H1 (cell line): ENCODE results near the gene HLA-F. TPM values are rescaled to one million over a fixed set of nuclear protein-coding genes. Genes with fewer than 3 reads are reported as not detected.

Experiments
- CTCF ChIA-PET: fragments of 300-600 bp; sonication (Branson Sonifier 250); formaldehyde crosslinking; loops from one replicate; lab custom pipeline; 2021; ENCODE audit not compliant: partially characterized antibody; lab: Charles Lee
- POLR2A ChIA-PET: fragments of 300-600 bp; sonication (Branson Sonifier 250); formaldehyde crosslinking; loops from one replicate; lab custom pipeline; 2021; ENCODE audit warnings: inconsistent platforms; ENCODE audit not compliant: partially characterized antibody; lab: Charles Lee
- DNase-seq, 2 experiments: peaks; one replicate each; pipeline versions ENCODE4 v3.0.0 to v3.0.0-alpha.2; 2010 to 2022; ENCODE audit warnings: low spot score in 2 of 2, low read depth in 1 of 2, mixed read lengths in 1 of 2
- FAIRE-seq: peaks from 2 replicates; lab custom pipeline; 2011; peaks lifted over from hg19 to GRCh38; lab: Jason Lieb, UNC
- H2AFZ ChIP-seq: 2 replicates; pipeline ENCODE4 v1.8.1; 2012; ENCODE audit warnings: low read length, inconsistent platforms
- H2AK5ac ChIP-seq: 2 replicates; pipeline ENCODE4 v1.6.1; 2013; ENCODE audit warnings: low read depth, low read length
- H2BK120ac ChIP-seq: replicated peaks from 2 replicates; pipeline ENCODE3; 2013; ENCODE audit warnings: low read depth, low read length, inconsistent platforms
- H2BK12ac ChIP-seq: 2 replicates; pipeline ENCODE4 v1.6.1; 2013; ENCODE audit warnings: low read depth, low read length
- H2BK15ac ChIP-seq: 2 replicates; pipeline ENCODE4 v1.6.1; 2013; ENCODE audit warnings: low read length
- H2BK20ac ChIP-seq: 2 replicates; pipeline ENCODE4 v1.6.1; 2013; ENCODE audit warnings: low read length
- H2BK5ac ChIP-seq: 2 replicates; pipeline ENCODE4 v1.6.1; 2013; ENCODE audit warnings: low read depth, low read length
- H3K14ac ChIP-seq: 2 replicates; pipeline ENCODE4 v1.6.1; 2013; ENCODE audit warnings: inconsistent platforms; ENCODE audit not compliant: insufficient read length
- H3K18ac ChIP-seq: 2 replicates; pipeline ENCODE4 v1.6.1; 2013; ENCODE audit warnings: low read length; ENCODE audit errors: extremely low read depth
- H3K23ac ChIP-seq: 2 replicates; pipeline ENCODE4 v1.6.1; 2013; ENCODE audit warnings: inconsistent platforms; ENCODE audit not compliant: insufficient read length
- H3K23me2 ChIP-seq: 2 replicates; pipeline ENCODE4 v1.6.1; 2013; ENCODE audit warnings: low read depth, low read length
- H3K27ac ChIP-seq: 2 replicates; pipeline ENCODE4 v1.6.1; 2011; ENCODE audit warnings: low read depth, low read length, inconsistent platforms
- H3K27me3 ChIP-seq, 4 experiments: replicated peaks in 1 of 4; 1 replicate in 1 of 4; 2 replicates in 3 of 4; pipeline versions ENCODE4 v1.6.1 to v1.8.1; 2011 to 2013; ENCODE audit warnings: low read length in 3 of 4, mild to moderate bottlenecking in 3 of 4, inconsistent platforms in 2 of 4, mixed read lengths in 2 of 4, moderate library complexity in 1 of 4; ENCODE audit not compliant: control insufficient read depth in 3 of 4, insufficient read depth in 3 of 4; ENCODE audit errors: extremely low read depth in 1 of 4
- H3K36me3 ChIP-seq, 4 experiments: 2 replicates each; pipeline versions ENCODE4 v1.6.1 to v1.8.1; 2011 to 2013; ENCODE audit warnings: mild to moderate bottlenecking in 4 of 4, low read length in 3 of 4, moderate library complexity in 2 of 4, control low read depth in 1 of 4, inconsistent platforms in 1 of 4; ENCODE audit not compliant: insufficient read depth in 4 of 4, control insufficient read depth in 2 of 4
- H3K4ac ChIP-seq: replicated peaks from 2 replicates; pipeline ENCODE3; 2013; ENCODE audit warnings: low read length, low read depth, mixed read lengths, inconsistent platforms; ENCODE audit not compliant: insufficient read length
- H3K4me1 ChIP-seq, 4 experiments: replicated peaks in 1 of 4; 1 replicate in 1 of 4; 2 replicates in 3 of 4; pipeline versions ENCODE4 v1.6.1 to v1.8.1; 2011 to 2013; ENCODE audit warnings: low read length in 3 of 4, inconsistent platforms in 2 of 4, mixed read lengths in 1 of 4; ENCODE audit not compliant: insufficient read depth in 4 of 4, control insufficient read depth in 3 of 4
- H3K4me2 ChIP-seq, 2 experiments: 2 replicates each; pipeline versions ENCODE4 v1.6.1 to v1.8.1; 2011 to 2013; ENCODE audit warnings: low read depth in 2 of 2, low read length in 2 of 2, control low read depth in 1 of 2, inconsistent platforms in 1 of 2, mild to moderate bottlenecking in 1 of 2; ENCODE audit not compliant: insufficient read depth in 1 of 2
- H3K4me3 ChIP-seq, 4 experiments: fragments of 200-600, 300-600 bp in 1 of 4; sonication (generic), shearing (Covaris generic), sonication (Bioruptor Twin) in 1 of 4; 2 replicates each; pipeline versions ENCODE4 v1.5.1 to v1.8.1; 2011 to 2016; ENCODE audit warnings: low read length in 4 of 4, low read depth in 3 of 4, control low read depth in 2 of 4, inconsistent platforms in 2 of 4, mild to moderate bottlenecking in 2 of 4, mixed read lengths in 1 of 4, moderate library complexity in 1 of 4; ENCODE audit not compliant: insufficient read depth in 2 of 4; ENCODE audit errors: extremely low read depth in 1 of 4
- H3K56ac ChIP-seq: replicated peaks from 2 replicates; pipeline ENCODE3; 2013; ENCODE audit warnings: low read depth, mild to moderate bottlenecking, mixed read lengths, low read length, inconsistent platforms; ENCODE audit not compliant: insufficient read length
- H3K79me1 ChIP-seq: 2 replicates; pipeline ENCODE4 v1.6.1; 2013; ENCODE audit warnings: low read depth, low read length, control low read depth
- H3K79me2 ChIP-seq, 2 experiments: 2 replicates each; pipeline versions ENCODE4 v1.6.1 to v1.8.1; 2012 to 2013; ENCODE audit warnings: low read length in 2 of 2, mild to moderate bottlenecking in 2 of 2, inconsistent platforms in 1 of 2; ENCODE audit not compliant: insufficient read depth in 2 of 2, control insufficient read depth in 1 of 2
- H3K9ac ChIP-seq, 4 experiments: replicated peaks in 1 of 4; 1 replicate in 1 of 4; 2 replicates in 3 of 4; pipeline versions ENCODE4 v1.6.1 to v1.8.1; 2011 to 2013; ENCODE audit warnings: low read depth in 3 of 4, low read length in 3 of 4, control low read depth in 2 of 4, mild to moderate bottlenecking in 2 of 4, moderate library complexity in 2 of 4, inconsistent platforms in 1 of 4; ENCODE audit errors: extremely low read depth in 1 of 4
- H3K9me3 ChIP-seq, 2 experiments: 2 replicates each; pipeline versions ENCODE4 v1.6.1 to v1.8.1; 2012 to 2013; ENCODE audit warnings: mild to moderate bottlenecking in 2 of 2, moderate library complexity in 2 of 2, control low read depth in 1 of 2, inconsistent platforms in 1 of 2, low read depth in 1 of 2, low read length in 1 of 2, mixed read lengths in 1 of 2; ENCODE audit not compliant: insufficient read depth in 2 of 2
- H4K20me1 ChIP-seq, 2 experiments: replicated peaks in 1 of 2; 2 replicates each; pipeline versions ENCODE3 to v1.8.1; 2011 to 2013; ENCODE audit warnings: inconsistent platforms in 2 of 2, low read length in 2 of 2, mild to moderate bottlenecking in 1 of 2; ENCODE audit not compliant: insufficient read depth in 2 of 2, control insufficient read depth in 1 of 2
- H4K5ac ChIP-seq: 2 replicates; pipeline ENCODE4 v1.6.1; 2013; ENCODE audit warnings: low read length, low read depth, mixed read lengths, inconsistent platforms; ENCODE audit not compliant: insufficient read length
- H4K8ac ChIP-seq: 2 replicates; pipeline ENCODE4 v1.8.0; 2013; ENCODE audit warnings: mild to moderate bottlenecking, moderate library complexity, low read length, inconsistent platforms; ENCODE audit not compliant: insufficient read depth; ENCODE audit errors: extremely low read depth
- H4K91ac ChIP-seq: replicated peaks from 2 replicates; pipeline ENCODE3; 2013; ENCODE audit warnings: low read length, mixed read lengths, inconsistent platforms; ENCODE audit not compliant: insufficient read length
- KDM4A ChIP-seq: IDR thresholded peaks from one replicate; pipeline ENCODE4 v1.7.1; 2012; ENCODE audit warnings: low read depth, mild to moderate bottlenecking, moderate library complexity, low read length, inconsistent platforms; ENCODE audit not compliant: severe bottlenecking
- KDM5A ChIP-seq: fragments of 200-600 bp; IDR thresholded peaks from 2 replicates; pipeline ENCODE4 v1.7.1; 2012; ENCODE audit warnings: mild to moderate bottlenecking, low read length, inconsistent platforms, mixed read lengths
- WGBS, 2 experiments: shearing (Covaris generic) in 1 of 2; methylation state at CpG; one replicate each; pipeline versions ENCODE4 v1.1.6 to v1.1.7; 2013 to 2015; ENCODE audit warnings: low lambda C conversion rate in 2 of 2, mixed read lengths in 2 of 2, inconsistent platforms in 1 of 2, low coverage in 1 of 2, missing lambda C conversion rate in 1 of 2; ENCODE audit not compliant: insufficient replicate concordance in 2 of 2, insufficient coverage in 1 of 2, insufficient read length in 1 of 2; ENCODE audit errors: extremely low coverage in 1 of 2, missing lambda C conversion rate in 1 of 2; 5-methylcytosine and 5-hydroxymethylcytosine counted together
- polyA plus RNA-seq, 7 experiments: library from polyadenylated mRNA; depleted of rRNA in 3 of 7; stranded (reverse) in 5 of 7; unstranded in 2 of 7; fragments of >200 nt in 5 of 7; fragments of 200-250 nt in 2 of 7; gene quantifications; 1 replicate in 5 of 7; 2 replicates in 1 of 7; 4 replicates in 1 of 7; pipeline versions ENCODE4 v1.2.1 to v1.2.3, GENCODE V29; 2011 to 2013; ENCODE audit warnings: missing spikeins in 2 of 7, mixed read lengths in 2 of 7
- total RNA-seq: library from RNA; stranded (reverse); fragmentation: NEBNext Ultra II Directional; extraction: Animal tissue kit (Norgen Biotek cat#: 25700); gene quantifications from 2 replicates; pipeline ENCODE4 v1.2.1, GENCODE V29; 2021

HLA-F gene
- total and polyA plus RNA-seq, 2 of the 8 experiments (the other 6 are each of a cell fraction or from before 2014, with no cell fraction given), result 9.6 to 11.7 TPM

GRCh38 chr6:29757282-29757681, 34.0 kb downstream of the HLA-F start:
- H4K20me1 ChIP-seq, result no peaks in the 10 kb centered on the region
- peak overlapping the region; percentile 71; the same call in 1 of the 2 replicates for H2BK5ac ChIP-seq
- DNase-seq (no peak), FAIRE-seq (no peak)
- H2BK20ac ChIP-seq, result peak overlapping the region; percentile 18; the same call in 1 of the 2 replicates
- peaks cover 16 to 32% (median 22%) of the 10 kb centered on the region in 4 experiments for H3K4me1 ChIP-seq
- H2BK120ac ChIP-seq, result peak overlapping the region; percentile 1
- POLR2A ChIA-PET, result interaction anchor here (0.5 to 3.2 kb wide), 3 partner anchors 9 to 127 kb away, joined by 4 to 14 read pairs (median 4); no protein-coding TSS in a partner anchor
- CTCF ChIA-PET, result interaction anchor here (1.1 to 3.4 kb wide), 9 partner anchors 8 to 128 kb away, joined by 3 to 19 read pairs (median 5); no protein-coding TSS in a partner anchor
- H3K4me3 ChIP-seq, result no peak overlapping the region
- H2AK5ac ChIP-seq, result peak overlapping the region; percentile 32; the same call in 1 of the 2 replicates
- H3K18ac ChIP-seq, result no peak overlapping the region
- no peak overlapping the region for H3K56ac ChIP-seq
- no peak overlapping the region for H4K8ac ChIP-seq
- H3K36me3 ChIP-seq, result no peaks in the 10 kb centered on the region
- no peaks in the 10 kb centered on the region for H3K9me3 ChIP-seq
- TF ChIP-seq KDM4A, result no peak
- TF ChIP-seq KDM5A, result no peak
- H3K4ac ChIP-seq, result no peak overlapping the region
- H3K27me3 ChIP-seq, result peaks cover 0 to 5% (median 3%) of the 10 kb centered on the region in 4 experiments; a peak in 5 of 7 replicates
- no peak overlapping the region for H3K27ac ChIP-seq
- H2BK15ac ChIP-seq, result no peak overlapping the region
- no peak overlapping the region for H2AFZ ChIP-seq
- H3K79me1 ChIP-seq, result no peaks in the 10 kb centered on the region
- H3K14ac ChIP-seq, result no peak overlapping the region
- peak overlapping the region; percentile 9 for H4K91ac ChIP-seq
- H2BK12ac ChIP-seq, result peak overlapping the region; percentile 40; the same call in 1 of the 2 replicates
- no peak overlapping the region for H4K5ac ChIP-seq
- H3K9ac ChIP-seq, result no peak overlapping the region
- no peaks in the 10 kb centered on the region for H3K79me2 ChIP-seq
- WGBS, 2 experiments, result 93% methylated on average over 2 of the region's 2 CpGs; no CpG with 5 or more reads in 1 of the 2 experiments
- no peak overlapping the region for H3K23ac ChIP-seq
- no peak overlapping the region; a peak in 1 of 4 replicates for H3K4me2 ChIP-seq
- peaks cover 4% of the 10 kb centered on the region; the same call in 1 of the 2 replicates for H3K23me2 ChIP-seq
